Activated CD8-positive, alpha-beta memory T cell treated with anti-CD3 and anti-CD28 coated beads, Interleukin-2, amount 10 ng/mL, durations not matched to agents 7 days and 5 days (primary cell): ENCODE measurements around the gene PPP1R3F. TPM values are rescaled to one million over a fixed set of nuclear protein-coding genes. Genes with fewer than 3 reads are reported as not detected.

Experiments used
- ATAC-seq: fragments of 150-1000 bp; cut with Tn5 transposase; one replicate; pipeline ENCODE4 v1.10.0; 2021; ENCODE audit warnings: moderate library complexity
- CTCF ChIA-PET: fragments of 350-600 bp; sonication (Branson Sonifier 250); formaldehyde crosslinking; loops from one replicate; lab custom pipeline; 2021; ENCODE audit warnings: antibody characterized with exemption; lab: Charles Lee
- DNase-seq: peaks from one replicate; pipeline ENCODE4 v3.0.0-alpha.2; 2020
- H3K27ac Mint-ChIP-seq: one replicate; pipeline ENCODE4 v1.8.0; 2021; ENCODE audit warnings: mild to moderate bottlenecking, mixed read lengths
- H3K27me3 Mint-ChIP-seq: one replicate; pipeline ENCODE4 v1.8.0; 2021; ENCODE audit warnings: mixed read lengths
- H3K36me3 Mint-ChIP-seq: one replicate; pipeline ENCODE4 v1.8.0; 2021; ENCODE audit warnings: mild to moderate bottlenecking, mixed read lengths
- H3K4me1 Mint-ChIP-seq: one replicate; pipeline ENCODE4 v1.8.0; 2021; ENCODE audit warnings: mixed read lengths
- H3K4me3 Mint-ChIP-seq: one replicate; pipeline ENCODE4 v1.8.0; 2021; ENCODE audit warnings: mild to moderate bottlenecking, moderate library complexity, mixed read lengths
- H3K9me3 Mint-ChIP-seq: one replicate; pipeline ENCODE4 v1.8.0; 2022; ENCODE audit warnings: low read depth, mixed read lengths
- total RNA-seq, 2 experiments: library from RNA; stranded (reverse); gene quantifications; one replicate each; pipeline ENCODE4 v1.2.3, GENCODE V29; 2021

PPP1R3F gene
- 10 to 100 TPM; 13.9 to 14.4 TPM for total RNA-seq

- H3K27ac Mint-ChIP-seq, result peak within 1 kb of the TSS; percentile 100
- CTCF ChIA-PET, result interaction anchor here (2.0 to 2.6 kb wide), 2 partner anchors 11 to 77 kb away, joined by 5 to 7 read pairs; no protein-coding TSS in a partner anchor
- peaks cover 23% of the 10 kb centered on the region for H3K36me3 Mint-ChIP-seq
- peak; percentile 6 for ATAC-seq
- peak within 1 kb of the TSS; percentile 98 for H3K4me3 Mint-ChIP-seq
- H3K9me3 Mint-ChIP-seq, result no peaks in the 10 kb centered on the region
- H3K27me3 Mint-ChIP-seq, result no peaks in the 10 kb centered on the region
- peaks cover 63% of the 10 kb centered on the region for H3K4me1 Mint-ChIP-seq
- DNase-seq, result no peak
These were observed at the start of gene PPP1R3F for GRCh38 chrX:49269767-49270248. PPP1R3F (plus strand) TSS chrX:49269793; CDS start chrX:49269870, 77 bp downstream.

- no peak for DNase-seq
- Mint-ChIP-seq H3K27ac (no peak overlapping the region), H3K4me1 (no peaks in the 10 kb centered on the region), H3K9me3 (no peaks in the 10 kb centered on the region), H3K27me3 (peaks cover 2% of the 10 kb centered on the region), H3K36me3 (no peaks in the 10 kb centered on the region), H3K4me3 (no peak overlapping the region)
- CTCF ChIA-PET, result no interaction called here
- no peak for ATAC-seq
These were observed 49.5 kb upstream of the PPP1R3F start for GRCh38 chrX:49220100-49220499.

- H3K4me1 Mint-ChIP-seq, result no peaks in the 10 kb centered on the region
- H3K4me3 Mint-ChIP-seq, result no peak overlapping the region
- CTCF ChIA-PET, result no interaction called here
- peaks cover 2% of the 10 kb centered on the region for H3K27me3 Mint-ChIP-seq
- H3K36me3 Mint-ChIP-seq, result no peaks in the 10 kb centered on the region
- ATAC-seq (no peak), DNase-seq (no peak)
- no peak overlapping the region for H3K27ac Mint-ChIP-seq
- H3K9me3 Mint-ChIP-seq, result no peaks in the 10 kb centered on the region
These were observed 47.7 kb upstream of the PPP1R3F start for GRCh38 chrX:49221868-49222267.

GRCh38 chrX:49225858-49226257 is 43.7 kb upstream of the PPP1R3F start:
- DNase-seq, result no peak
- CTCF ChIA-PET, result interaction anchor here (0.7 kb wide), 1 partner anchor 66 kb away, joined by 3 read pairs; no protein-coding TSS in a partner anchor

GRCh38 chrX:49226946-49227345 is 42.6 kb upstream of the PPP1R3F start:
- Mint-ChIP-seq H3K4me3 (no peak overlapping the region), H3K36me3 (no peaks in the 10 kb centered on the region), H3K9me3 (no peaks in the 10 kb centered on the region), H3K4me1 (peaks cover 12% of the 10 kb centered on the region), H3K27ac (no peak overlapping the region), H3K27me3 (peaks cover under 1% of the 10 kb centered on the region)
- DNase-seq, result no peak
- no peak for ATAC-seq
- CTCF ChIA-PET, result interaction anchor here (1.1 kb wide), 1 partner anchor 34 kb away, joined by 6 read pairs; no protein-coding TSS in a partner anchor

More at GRCh38 chrX:49225858-49226257, 43.7 kb upstream of the PPP1R3F start:
- Mint-ChIP-seq H3K36me3 (no peaks in the 10 kb centered on the region), H3K4me1 (peaks cover 3% of the 10 kb centered on the region), H3K4me3 (no peak overlapping the region), H3K27me3 (peaks cover 2% of the 10 kb centered on the region), H3K9me3 (no peaks in the 10 kb centered on the region), H3K27ac (no peak overlapping the region)
- no peak for ATAC-seq

GRCh38 chrX:49227726-49228125 is 41.9 kb upstream of the PPP1R3F start:
- Mint-ChIP-seq H3K4me1 (peaks cover 15% of the 10 kb centered on the region), H3K4me3 (no peak overlapping the region), H3K27me3 (no peaks in the 10 kb centered on the region), H3K27ac (peak overlapping the region; percentile 8), H3K36me3 (no peaks in the 10 kb centered on the region), H3K9me3 (no peaks in the 10 kb centered on the region)
- DNase-seq, result no peak
- CTCF ChIA-PET, result no interaction called here
- ATAC-seq, result no peak

GRCh38 chrX:49228185-49228584 is 41.4 kb upstream of the PPP1R3F start:
- DNase-seq (no peak), ATAC-seq (no peak)
- Mint-ChIP-seq H3K4me3 (no peak overlapping the region), H3K36me3 (no peaks in the 10 kb centered on the region), H3K27ac (peak overlapping the region; percentile 8), H3K9me3 (no peaks in the 10 kb centered on the region), H3K27me3 (no peaks in the 10 kb centered on the region), H3K4me1 (peaks cover 17% of the 10 kb centered on the region)
- CTCF ChIA-PET, result interaction anchor here (2.2 kb wide), 1 partner anchor 35 kb away, joined by 8 read pairs; no protein-coding TSS in a partner anchor

- H3K4me1 Mint-ChIP-seq, result peaks cover 19% of the 10 kb centered on the region
These were observed 38.9 kb upstream of the PPP1R3F start for GRCh38 chrX:49230500-49231232.

GRCh38 chrX:49231333-49232000 is 38.1 kb upstream of the PPP1R3F start:
- Mint-ChIP-seq H3K4me1 (peaks cover 21% of the 10 kb centered on the region), H3K9me3 (no peaks in the 10 kb centered on the region), H3K27ac (peak overlapping the region; percentile 90), H3K4me3 (peak overlapping the region; percentile 76), H3K27me3 (no peaks in the 10 kb centered on the region), H3K36me3 (no peaks in the 10 kb centered on the region)
- no peak for DNase-seq
- CTCF ChIA-PET, result no interaction called here
- no peak for ATAC-seq

More at GRCh38 chrX:49230500-49231232, 38.9 kb upstream of the PPP1R3F start:
- ATAC-seq (peak; percentile 87), DNase-seq (peak; percentile 85)
- Mint-ChIP-seq H3K4me3 (peak overlapping the region; percentile 76), H3K27me3 (no peaks in the 10 kb centered on the region), H3K36me3 (no peaks in the 10 kb centered on the region), H3K27ac (peak overlapping the region; percentile 90), H3K9me3 (no peaks in the 10 kb centered on the region)
- CTCF ChIA-PET, result interaction anchor here (1.0 to 2.2 kb wide), 2 partner anchors 37 to 38 kb away, joined by 3 to 8 read pairs; no protein-coding TSS in a partner anchor

- no peaks in the 10 kb centered on the region for H3K27me3 Mint-ChIP-seq
- no peaks in the 10 kb centered on the region for H3K9me3 Mint-ChIP-seq
- no peak overlapping the region for H3K4me3 Mint-ChIP-seq
- CTCF ChIA-PET, result no interaction called here
- H3K4me1 Mint-ChIP-seq, result peaks cover 31% of the 10 kb centered on the region
- no peaks in the 10 kb centered on the region for H3K36me3 Mint-ChIP-seq
- no peak for ATAC-seq
- H3K27ac Mint-ChIP-seq, result no peak overlapping the region
- no peak for DNase-seq
These were observed 37.1 kb upstream of the PPP1R3F start for GRCh38 chrX:49232525-49232924.

GRCh38 chrX:49233176-49233575 is 36.4 kb upstream of the PPP1R3F start, which contains the start of gene CACNA1F:
CACNA1F (minus strand) TSS chrX:49233340; CDS start chrX:49233309, 31 bp downstream.
- Mint-ChIP-seq H3K27ac (no peak within 1 kb of the TSS), H3K27me3 (no peaks in the 10 kb centered on the region), H3K4me1 (peaks cover 32% of the 10 kb centered on the region), H3K9me3 (no peaks in the 10 kb centered on the region), H3K36me3 (no peaks in the 10 kb centered on the region), H3K4me3 (no peak within 1 kb of the TSS)
- ATAC-seq (no peak), DNase-seq (no peak)
- CTCF ChIA-PET, result no interaction called here

GRCh38 chrX:49233887-49234555 is 35.6 kb upstream of the PPP1R3F start:
- no peak for DNase-seq
- Mint-ChIP-seq H3K4me3 (no peak overlapping the region), H3K27ac (no peak overlapping the region), H3K9me3 (no peaks in the 10 kb centered on the region), H3K27me3 (no peaks in the 10 kb centered on the region), H3K36me3 (no peaks in the 10 kb centered on the region), H3K4me1 (peaks cover 33% of the 10 kb centered on the region)
- CTCF ChIA-PET, result interaction anchor here (1.1 kb wide), 1 partner anchor 41 kb away, joined by 3 read pairs; no protein-coding TSS in a partner anchor
- no peak for ATAC-seq

GRCh38 chrX:49237060-49237459 is 32.5 kb upstream of the PPP1R3F start:
- H3K27me3 Mint-ChIP-seq, result no peaks in the 10 kb centered on the region
- H3K27ac Mint-ChIP-seq, result peak overlapping the region; percentile 63
- H3K4me3 Mint-ChIP-seq, result peak overlapping the region; percentile 91
- ATAC-seq (no peak), DNase-seq (no peak)
- H3K9me3 Mint-ChIP-seq, result no peaks in the 10 kb centered on the region
- CTCF ChIA-PET, result no interaction called here
- H3K4me1 Mint-ChIP-seq, result peaks cover 21% of the 10 kb centered on the region
- peaks cover 5% of the 10 kb centered on the region for H3K36me3 Mint-ChIP-seq
